Muscle layer of duodenum (tissue), 2 donors: ENCODE data around the gene FGGY.
A peak's percentile ranks its signal among the peaks of the same experiment; 100 is the strongest.

Experiments
- H3K27ac ChIP-seq: one replicate; pipeline ENCODE4 v1.7.0; 2013; ENCODE audit warnings: mild to moderate bottlenecking, low read length
- H3K27me3 ChIP-seq: one replicate; pipeline ENCODE4 v1.7.0; 2013; ENCODE audit warnings: low read depth, mild to moderate bottlenecking, control low read depth, low read length
- H3K36me3 ChIP-seq, 2 donors: one replicate each; pipeline ENCODE4 v1.7.0; 2013; ENCODE audit warnings: low read length in 2 of 2, control low read depth in 1 of 2, mild to moderate bottlenecking in 1 of 2; ENCODE audit not compliant: insufficient read depth in 2 of 2, control insufficient read depth in 1 of 2
- H3K4me1 ChIP-seq, 2 donors: one replicate each; pipeline ENCODE4 v1.7.0; 2013; ENCODE audit warnings: low read length in 2 of 2, mild to moderate bottlenecking in 2 of 2, control low read depth in 1 of 2, moderate library complexity in 1 of 2; ENCODE audit not compliant: insufficient read depth in 2 of 2, control insufficient read depth in 1 of 2
- H3K4me3 ChIP-seq, 2 donors: one replicate each; pipeline ENCODE4 v1.7.0; 2013; ENCODE audit warnings: low read length in 2 of 2, low read depth in 1 of 2, mild to moderate bottlenecking in 1 of 2
- H3K9me3 ChIP-seq, 2 donors: one replicate each; pipeline ENCODE4 v1.7.0; 2013; ENCODE audit warnings: low read length in 2 of 2, control low read depth in 1 of 2, mild to moderate bottlenecking in 1 of 2; ENCODE audit not compliant: control insufficient read depth in 1 of 2
- donor health status: healthy.

Gene FGGY

DNA sequence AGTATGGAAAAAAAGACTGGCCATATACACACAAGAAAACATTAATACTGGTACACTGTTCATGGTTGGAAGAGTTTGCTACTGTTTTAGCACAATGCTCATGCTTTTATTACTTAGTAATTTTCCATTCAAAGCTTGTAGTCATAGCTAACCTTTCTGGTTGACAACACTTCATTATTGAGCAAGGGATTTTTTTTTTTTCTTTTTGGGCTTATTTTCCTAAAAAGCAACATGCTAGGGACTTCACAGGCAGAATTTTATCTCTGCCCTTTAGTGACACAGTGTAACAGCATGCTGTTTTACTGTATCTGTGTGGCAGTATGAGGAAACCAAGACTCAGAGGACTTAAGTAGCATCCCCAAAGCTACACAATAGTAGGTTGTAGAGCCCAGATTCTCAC, 58.5 kb downstream of the FGGY start:
- H3K9me3 ChIP-seq, result no peaks in the 10 kb centered on the region
- peak overlapping the region; percentile 28 for H3K27ac ChIP-seq

GRCh38 chr1:59356627-59357026, 59.7 kb downstream of the FGGY start:
- no peak overlapping the region for H3K27ac ChIP-seq
- no peak overlapping the region for H3K4me3 ChIP-seq
- H3K36me3 ChIP-seq, result no peaks in the 10 kb centered on the region
- H3K27me3 ChIP-seq, result no peaks in the 10 kb centered on the region
- peaks cover 0 to 12% of the 10 kb centered on the region in 2 donors for H3K4me1 ChIP-seq
- no peaks in the 10 kb centered on the region for H3K9me3 ChIP-seq

More for the DNA sequence above, 58.5 kb downstream of the FGGY start:
- no peak overlapping the region for H3K4me3 ChIP-seq
- peaks cover 0 to 12% of the 10 kb centered on the region in 2 donors for H3K4me1 ChIP-seq
- H3K36me3 ChIP-seq, result no peaks in the 10 kb centered on the region
- H3K27me3 ChIP-seq, result no peaks in the 10 kb centered on the region

GRCh38 chr1:59357645-59358320, 60.9 kb downstream of the FGGY start:
- Histone ChIP-seq H3K36me3 (no peaks in the 10 kb centered on the region), H3K4me3 (no peak overlapping the region), H3K4me1 (peaks cover 0 to 12% of the 10 kb centered on the region in 2 donors), H3K27me3 (no peaks in the 10 kb centered on the region), H3K9me3 (no peaks in the 10 kb centered on the region), H3K27ac (no peak overlapping the region)

DNA sequence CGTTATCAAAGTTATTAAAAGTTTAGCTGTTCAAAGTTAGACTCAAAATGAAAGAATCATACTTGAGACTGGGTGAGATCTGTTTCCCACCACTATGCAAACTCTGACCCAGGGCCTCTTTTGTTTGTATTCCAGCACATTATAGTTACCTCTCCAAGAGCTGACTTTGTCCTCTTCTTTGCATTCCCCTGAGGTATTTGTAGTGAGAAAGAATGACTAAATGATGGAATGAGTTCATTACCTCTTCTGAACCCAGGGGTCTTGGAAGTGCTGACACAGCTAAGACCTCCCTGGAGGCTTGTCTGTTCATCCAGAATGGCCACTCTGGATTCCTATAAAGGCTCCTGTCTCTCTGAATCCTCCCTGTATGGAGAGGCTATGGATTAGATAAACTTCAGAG, 62.4 kb downstream of the FGGY start:
- Histone ChIP-seq H3K4me1 (peaks cover 0 to 12% of the 10 kb centered on the region in 2 donors), H3K4me3 (no peak overlapping the region), H3K9me3 (no peaks in the 10 kb centered on the region), H3K36me3 (no peaks in the 10 kb centered on the region), H3K27ac (no peak overlapping the region), H3K27me3 (no peaks in the 10 kb centered on the region)

DNA sequence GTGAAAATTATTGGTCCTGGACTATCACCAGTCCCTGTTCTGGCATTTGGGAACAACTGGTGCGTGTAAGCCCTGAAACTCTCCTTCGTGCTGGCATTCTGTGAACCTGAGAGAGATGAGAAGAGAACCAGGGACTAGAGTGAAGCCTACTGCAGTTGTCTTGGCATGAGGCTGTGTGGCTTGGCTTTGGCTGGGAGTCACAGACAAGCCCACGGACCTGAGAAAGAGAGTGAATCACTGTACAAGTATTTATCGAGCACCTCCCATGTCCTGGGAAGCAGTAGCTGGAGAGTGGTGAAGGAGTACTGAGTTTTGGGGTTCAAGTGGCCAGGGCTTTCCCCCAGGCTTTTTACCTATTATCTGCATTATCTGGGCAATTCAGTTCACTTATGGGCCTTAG, 63.3 kb downstream of the FGGY start:
- Histone ChIP-seq H3K9me3 (no peaks in the 10 kb centered on the region), H3K36me3 (no peaks in the 10 kb centered on the region), H3K4me1 (peaks cover 0 to 5% of the 10 kb centered on the region in 2 donors), H3K27me3 (no peaks in the 10 kb centered on the region), H3K27ac (no peak overlapping the region), H3K4me3 (no peak overlapping the region)

DNA sequence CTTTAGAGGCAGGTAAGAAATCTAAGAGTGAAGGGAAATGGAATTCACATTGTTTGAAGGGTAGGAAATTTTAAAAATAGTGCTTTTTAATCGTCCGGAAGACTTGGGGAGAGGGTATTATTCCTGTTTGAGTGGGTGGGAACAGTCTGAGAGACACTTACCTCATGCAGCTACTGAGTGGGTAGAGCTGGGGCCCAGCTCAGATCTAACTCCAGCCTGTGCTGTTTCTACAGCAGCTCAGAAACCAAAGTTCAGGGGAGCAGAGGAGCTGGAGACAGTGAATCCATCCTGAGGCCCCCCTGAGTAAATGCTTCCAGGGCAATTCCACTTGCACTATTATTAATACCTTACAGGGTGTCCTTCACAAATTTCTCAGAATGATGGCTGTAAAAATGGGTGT, 63.8 kb downstream of the FGGY start:
- Histone ChIP-seq H3K4me1 (peaks cover 0 to under 1% of the 10 kb centered on the region in 2 donors), H3K4me3 (no peak overlapping the region), H3K36me3 (no peaks in the 10 kb centered on the region), H3K9me3 (no peaks in the 10 kb centered on the region), H3K27ac (no peak overlapping the region), H3K27me3 (no peaks in the 10 kb centered on the region)

GRCh38 chr1:59361766-59362165, 64.9 kb downstream of the FGGY start:
- no peaks in the 10 kb centered on the region for H3K27me3 ChIP-seq
- no peaks in the 10 kb centered on the region for H3K9me3 ChIP-seq
- no peaks in the 10 kb centered on the region for H3K36me3 ChIP-seq
- no peak overlapping the region for H3K27ac ChIP-seq
- H3K4me1 ChIP-seq, result peaks cover 3 to 9% of the 10 kb centered on the region in 2 donors
- H3K4me3 ChIP-seq, result no peak overlapping the region

GRCh38 chr1:59364037-59364436, 67.1 kb downstream of the FGGY start:
- no peaks in the 10 kb centered on the region for H3K9me3 ChIP-seq
- peaks cover 8 to 14% of the 10 kb centered on the region in 2 donors for H3K4me1 ChIP-seq
- no peaks in the 10 kb centered on the region for H3K36me3 ChIP-seq
- no peaks in the 10 kb centered on the region for H3K27me3 ChIP-seq
- no peak overlapping the region for H3K4me3 ChIP-seq
- no peak overlapping the region for H3K27ac ChIP-seq

DNA sequence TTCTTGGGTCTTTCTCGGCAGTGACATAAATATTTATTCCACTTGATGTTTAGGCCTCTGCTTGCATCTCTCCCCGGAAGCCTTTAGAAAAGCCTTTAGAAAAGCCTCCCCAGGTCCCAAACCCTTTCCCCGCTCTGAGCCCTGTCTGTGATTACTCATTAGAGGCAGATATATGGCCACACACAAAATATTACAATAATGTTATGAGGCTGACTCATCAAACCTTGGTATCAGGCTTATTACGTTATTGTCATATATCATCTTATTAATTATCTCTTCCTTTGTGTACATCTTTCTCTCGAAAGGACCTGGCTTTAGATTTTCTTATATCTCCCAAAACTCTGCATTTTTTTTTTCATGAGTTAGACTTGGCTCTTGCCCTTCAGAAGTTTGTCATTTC, 69.5 kb downstream of the FGGY start:
- H3K4me1 ChIP-seq, result peaks cover 8 to 14% of the 10 kb centered on the region in 2 donors
- H3K27ac ChIP-seq, result no peak overlapping the region
- H3K27me3 ChIP-seq, result no peaks in the 10 kb centered on the region
- H3K36me3 ChIP-seq, result no peaks in the 10 kb centered on the region
- no peak overlapping the region for H3K4me3 ChIP-seq
- H3K9me3 ChIP-seq, result no peaks in the 10 kb centered on the region

DNA sequence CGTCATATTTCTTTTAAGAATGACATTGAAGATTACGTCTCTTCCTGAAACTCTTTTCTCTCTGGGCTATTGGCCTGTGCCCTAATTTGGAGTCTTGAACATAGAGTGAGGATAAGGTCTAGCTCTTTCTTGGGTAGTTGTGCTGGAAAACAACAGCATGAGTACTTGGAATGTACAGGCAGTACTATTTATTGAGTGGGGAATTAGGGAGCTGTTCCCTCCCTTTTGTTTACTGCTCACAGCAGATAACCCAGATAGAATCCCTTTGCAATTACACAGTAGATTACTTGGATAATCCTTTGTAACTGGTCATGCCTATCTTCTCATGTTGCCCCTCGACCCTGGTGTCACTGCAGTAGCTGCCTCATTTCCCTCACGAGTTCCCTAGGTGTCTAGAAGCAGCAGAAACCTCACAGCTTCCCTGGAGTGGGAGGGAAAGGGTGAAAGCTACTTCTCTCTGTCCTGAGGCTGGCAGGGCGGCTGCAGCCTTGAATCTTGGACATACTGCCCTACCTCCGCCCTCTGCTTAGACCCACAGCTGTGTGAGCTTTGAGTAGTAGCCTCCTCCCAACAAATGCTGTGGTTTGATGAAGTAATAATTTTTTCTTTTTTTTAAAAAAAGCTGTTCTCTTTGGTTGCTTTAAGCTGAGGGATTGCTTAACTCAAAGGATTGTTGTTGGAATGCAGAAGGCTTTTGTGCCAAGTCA, 70.6 kb downstream of the FGGY start:
- Histone ChIP-seq H3K4me3 (no peak overlapping the region), H3K4me1 (peaks cover 8 to 14% of the 10 kb centered on the region in 2 donors), H3K36me3 (no peaks in the 10 kb centered on the region), H3K27ac (no peak overlapping the region), H3K27me3 (no peaks in the 10 kb centered on the region), H3K9me3 (no peaks in the 10 kb centered on the region)

DNA sequence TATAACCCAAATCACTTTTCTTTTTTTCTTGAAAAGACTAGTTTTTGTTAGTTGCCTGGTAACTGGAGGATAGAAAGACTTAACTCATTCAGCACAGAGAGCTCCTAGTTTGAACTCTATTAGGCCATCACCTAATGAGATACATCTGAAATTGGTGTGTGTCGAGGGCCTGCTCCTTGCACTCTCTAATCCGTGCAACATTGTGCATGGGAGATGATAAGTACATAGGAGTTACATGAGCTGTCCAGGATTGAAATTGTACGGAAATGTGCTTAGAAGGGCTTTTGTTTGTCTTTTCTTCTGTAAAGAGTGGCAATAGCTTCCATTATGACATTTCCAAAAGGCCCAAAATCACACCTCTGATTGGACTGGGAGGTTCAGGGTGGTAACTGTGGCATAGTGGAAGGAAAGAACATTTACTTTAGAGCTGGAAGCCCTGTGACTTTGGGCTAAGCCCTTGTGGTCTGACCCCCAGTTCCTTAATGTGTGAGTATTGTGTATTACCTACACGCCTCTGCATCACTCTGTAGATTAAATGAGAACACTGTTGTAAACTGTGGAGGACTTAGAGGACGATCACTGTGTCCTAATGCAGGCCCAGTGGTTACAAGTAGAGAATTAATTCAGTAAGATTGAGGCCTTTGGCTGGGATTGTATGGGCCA, 71.2 kb downstream of the FGGY start:
- Histone ChIP-seq H3K27me3 (no peaks in the 10 kb centered on the region), H3K4me3 (no peak overlapping the region), H3K36me3 (no peaks in the 10 kb centered on the region), H3K27ac (no peak overlapping the region), H3K4me1 (peaks cover 8 to 14% of the 10 kb centered on the region in 2 donors), H3K9me3 (no peaks in the 10 kb centered on the region)
